GM12891 (cell line): Measurements from ENCODE around the gene KCTD16.

Experiments used
- DNase-seq: peaks from one replicate; pipeline ENCODE4 v3.0.0; 2011; ENCODE audit warnings: low spot score; ENCODE audit not compliant: insufficient read length
- FAIRE-seq: peaks from 2 replicates; lab custom pipeline; 2011; peaks lifted over from hg19 to GRCh38; lab: Jason Lieb, UNC
- PAX5 ChIP-seq: IDR thresholded peaks from 2 replicates; pipeline ENCODE4 v1.6.1; 2011; ENCODE audit warnings: low read length, moderate library complexity, mild to moderate bottlenecking; ENCODE audit not compliant: insufficient read depth, severe bottlenecking
- POLR2A ChIP-seq: IDR thresholded peaks from 2 replicates; pipeline ENCODE4 v1.6.1; 2011; ENCODE audit warnings: low read depth, low read length, control low read depth
- POLR2AphosphoS5 ChIP-seq: IDR thresholded peaks from 2 replicates; pipeline ENCODE4 v1.6.1; 2011; ENCODE audit warnings: low read depth, low read length, control low read depth
- POU2F2 ChIP-seq: IDR thresholded peaks from 2 replicates; pipeline ENCODE4 v1.6.1; 2011; ENCODE audit warnings: low read depth, mild to moderate bottlenecking, control low read depth, low read length, moderate library complexity
- SPI1 ChIP-seq: IDR thresholded peaks from 2 replicates; pipeline ENCODE4 v1.6.1; 2011; ENCODE audit warnings: low read depth, low read length, control low read depth
- TAF1 ChIP-seq: IDR thresholded peaks from 2 replicates; pipeline ENCODE4 v1.6.1; 2011; ENCODE audit warnings: low read depth, low read length, control low read depth

KCTD16 gene

DNA sequence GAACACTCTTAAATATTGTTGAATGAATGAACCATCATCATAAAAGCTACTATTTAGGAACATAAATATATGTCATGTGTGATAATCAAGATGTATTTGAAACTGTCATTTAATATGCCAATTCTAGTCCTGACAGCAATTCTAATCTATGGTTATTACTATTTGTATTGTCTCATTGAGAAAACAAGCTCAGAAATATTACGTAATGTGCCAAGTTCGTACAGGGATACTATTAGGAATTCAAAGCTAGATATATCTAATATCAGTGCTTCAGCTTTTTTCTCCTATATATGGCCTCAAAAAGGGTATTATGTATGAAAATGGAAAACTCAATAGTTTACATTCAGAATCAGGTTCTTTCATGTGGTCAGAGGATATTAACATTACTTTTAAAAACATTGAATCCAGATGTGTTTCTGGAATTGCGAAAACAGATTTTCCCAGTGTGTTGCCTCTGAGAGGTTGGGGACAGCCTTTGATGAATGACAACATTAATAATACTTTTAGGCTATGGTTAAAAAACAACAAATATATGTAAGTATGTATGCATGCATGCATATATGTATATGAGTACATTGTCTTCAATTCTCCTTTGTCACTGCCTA lies 95.1 kb downstream of the KCTD16 start:
- DNase-seq (no peak), FAIRE-seq (no peak)
- no peak for TF ChIP-seq SPI1
- TF ChIP-seq POLR2AphosphoS5: no peak
- no peak for TF ChIP-seq PAX5
- TF ChIP-seq POU2F2: no peak
- TF ChIP-seq TAF1: no peak
- TF ChIP-seq POLR2A: no peak

DNA sequence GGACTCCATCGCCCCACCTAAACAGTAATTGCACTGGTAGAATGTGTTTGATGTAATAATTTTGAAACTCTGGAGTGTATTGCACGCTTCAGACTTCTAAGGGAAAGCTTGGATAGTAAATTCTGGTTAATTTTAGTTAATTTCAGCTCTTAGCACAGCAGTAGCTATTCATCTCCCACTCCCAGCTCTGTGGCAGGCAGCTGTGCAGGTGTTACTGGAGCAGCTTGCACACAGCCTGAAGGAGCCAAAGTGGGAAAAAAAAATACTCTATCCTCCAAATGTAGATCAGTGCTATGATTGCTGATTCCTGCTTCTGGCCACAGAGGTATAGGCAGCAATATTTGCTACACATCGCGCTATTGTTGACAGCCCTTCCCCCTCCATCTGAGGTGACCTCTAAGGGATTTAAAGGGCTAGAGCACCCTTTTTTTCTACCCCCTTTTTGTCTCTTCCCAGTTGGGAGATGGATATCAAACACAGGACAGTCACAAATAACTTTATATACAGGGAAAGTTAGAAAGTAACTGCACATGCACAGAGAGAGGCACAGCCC lies 97.4 kb downstream of the KCTD16 start:
- TF ChIP-seq POLR2AphosphoS5 (no peak), PAX5 (no peak), POU2F2 (no peak), POLR2A (no peak), TAF1 (no peak), SPI1 (no peak)
- FAIRE-seq (no peak), DNase-seq (no peak)

DNA sequence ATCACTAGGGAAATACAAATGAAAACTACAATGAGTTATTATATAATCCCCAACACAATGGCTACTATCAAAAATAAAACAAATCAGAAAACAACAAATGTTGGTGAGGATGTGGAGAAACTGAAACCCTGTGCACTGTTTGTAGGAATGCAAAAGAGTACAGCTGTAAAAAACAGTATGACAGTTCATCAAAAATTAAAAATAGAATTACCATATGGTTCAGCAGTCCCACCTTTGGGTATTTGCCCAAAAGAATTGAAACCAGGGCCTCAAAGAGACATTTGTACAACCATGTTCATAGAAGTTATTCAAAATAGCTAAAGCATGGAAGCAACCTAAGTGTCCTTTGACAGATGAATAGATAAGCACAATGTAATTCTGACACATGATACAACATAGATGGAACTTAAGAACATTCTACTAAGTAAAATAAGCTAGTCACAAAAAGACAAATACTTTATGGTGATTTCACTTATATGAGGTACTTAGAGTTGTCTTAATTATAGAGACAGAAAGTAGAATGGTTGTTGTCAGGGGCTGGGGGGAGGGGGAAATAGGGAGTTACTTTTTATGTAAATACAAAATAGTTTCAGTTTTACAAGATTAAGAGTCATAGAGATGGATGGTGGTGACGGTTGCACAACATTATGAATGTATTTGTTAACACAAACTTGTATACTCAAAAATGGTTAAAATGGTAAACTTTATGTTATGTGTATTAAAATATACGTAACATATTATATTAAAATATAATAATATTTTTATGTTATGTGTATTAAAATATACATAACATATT lies 102.8 kb downstream of the KCTD16 start:
- no peak for FAIRE-seq
- TF ChIP-seq POLR2AphosphoS5: no peak
- TF ChIP-seq POLR2A: no peak
- TF ChIP-seq SPI1: no peak
- TF ChIP-seq POU2F2: no peak
- TF ChIP-seq TAF1: no peak
- no peak for TF ChIP-seq PAX5
- no peak for DNase-seq

DNA sequence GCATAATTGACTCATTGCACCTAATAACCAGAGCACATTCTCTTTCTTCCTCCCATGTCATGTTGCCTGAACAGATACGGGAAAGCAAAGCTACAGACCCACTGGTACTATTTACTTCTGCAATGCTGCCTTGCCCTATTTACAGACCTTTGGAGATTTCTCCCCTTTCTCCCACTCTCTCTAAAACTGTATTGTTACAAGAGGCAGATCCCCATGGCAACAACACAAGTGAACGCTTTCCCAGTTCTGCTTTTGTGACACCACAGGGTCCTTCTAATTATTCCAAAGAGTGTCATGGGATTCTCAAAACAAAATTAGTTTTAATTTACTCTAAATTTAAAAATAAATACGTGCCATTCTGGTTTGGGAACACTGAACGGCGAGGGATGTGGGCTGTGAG lies 104.7 kb downstream of the KCTD16 start:
- FAIRE-seq (no peak), DNase-seq (no peak)
- peak; percentile 74 for TF ChIP-seq SPI1
- no peak for TF ChIP-seq POLR2AphosphoS5
- no peak for TF ChIP-seq TAF1

DNA sequence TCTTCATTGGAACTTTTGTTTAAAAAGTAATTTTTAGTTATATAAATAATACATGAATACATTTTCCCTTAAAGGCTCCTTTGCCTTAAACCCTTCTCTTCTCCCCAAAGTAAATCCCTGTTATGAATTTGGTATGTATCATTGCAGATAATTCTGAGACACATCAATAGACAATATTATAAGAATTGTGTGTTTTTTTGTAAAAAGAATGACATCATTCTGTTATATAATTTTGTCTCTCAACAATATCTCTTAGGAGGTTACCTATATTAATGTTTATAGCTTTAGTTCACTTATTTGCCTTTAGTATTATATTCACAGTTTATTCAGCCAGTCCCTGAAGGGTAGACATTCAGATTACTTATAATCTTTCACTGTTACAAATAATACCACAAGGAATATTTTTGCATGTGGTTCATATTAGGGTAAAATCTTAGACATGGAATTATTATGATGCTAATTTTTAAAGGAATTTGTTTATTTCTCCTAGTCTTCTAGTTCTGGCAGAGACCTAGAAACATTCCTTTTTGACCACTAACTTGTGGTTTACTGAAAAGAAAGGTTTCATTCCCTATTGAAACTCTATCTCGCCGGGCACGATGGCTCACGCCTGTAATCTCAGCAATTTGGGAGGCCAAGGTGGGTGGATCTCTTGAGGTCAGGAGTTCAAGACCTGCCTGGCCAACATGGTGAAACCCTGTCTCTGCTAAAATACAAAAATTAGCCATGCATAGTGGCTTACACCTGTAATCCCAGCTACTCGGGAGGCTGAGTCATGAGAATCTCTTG lies 105.6 kb downstream of the KCTD16 start:
- DNase-seq: no peak
- TF ChIP-seq POLR2A: no peak
- TF ChIP-seq PAX5: no peak
- TF ChIP-seq POLR2AphosphoS5: no peak
- no peak for TF ChIP-seq POU2F2
- TF ChIP-seq TAF1: no peak
- TF ChIP-seq SPI1: no peak
- FAIRE-seq: no peak

DNA sequence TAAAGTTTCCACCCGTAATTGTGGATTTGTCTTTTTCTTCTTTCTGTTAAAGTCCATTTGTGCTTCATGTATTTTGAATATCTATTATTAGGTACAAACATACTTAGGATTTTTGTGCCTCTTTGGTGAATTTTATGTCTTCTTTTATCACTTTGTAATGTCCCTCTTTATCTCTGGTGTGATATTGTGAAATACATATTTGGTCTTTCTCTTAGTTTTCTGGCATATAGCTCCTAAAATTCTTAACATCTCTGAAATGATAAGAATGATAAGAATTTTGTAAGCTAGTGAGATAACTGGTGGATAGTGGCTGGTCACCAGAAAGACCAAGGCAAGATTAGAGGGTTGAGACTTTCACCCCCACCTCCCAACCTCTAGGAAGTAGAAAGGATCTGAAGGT lies 111.1 kb downstream of the KCTD16 start:
- FAIRE-seq (no peak), DNase-seq (no peak)
- TF ChIP-seq TAF1 (no peak), SPI1 (no peak), POU2F2 (no peak), POLR2AphosphoS5 (no peak), PAX5 (no peak), POLR2A (no peak)

DNA sequence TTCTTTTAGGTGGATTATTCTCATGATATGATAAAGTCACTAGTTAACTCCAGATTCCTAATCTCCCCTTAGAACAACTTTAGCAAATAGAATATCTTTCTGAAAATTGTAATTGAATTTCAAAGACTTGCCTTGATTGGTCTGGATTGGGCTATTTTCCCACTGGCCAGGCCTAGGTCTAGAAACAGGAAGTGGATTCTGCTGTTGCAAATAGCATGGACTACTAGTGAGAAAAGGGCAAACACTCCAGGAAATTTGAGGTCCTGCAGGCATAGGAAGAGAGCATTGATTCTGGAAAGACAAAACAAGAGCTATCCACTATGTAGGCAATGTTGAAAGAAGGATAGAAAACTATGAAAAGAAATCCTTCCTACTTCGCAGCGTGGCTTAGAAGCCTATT lies 113.4 kb downstream of the KCTD16 start:
- DNase-seq (no peak), FAIRE-seq (no peak)
- TF ChIP-seq POLR2AphosphoS5 (no peak), SPI1 (peak; percentile 46; the same call in 1 of the 2 replicates), POLR2A (no peak), POU2F2 (no peak), PAX5 (no peak), TAF1 (no peak)

DNA sequence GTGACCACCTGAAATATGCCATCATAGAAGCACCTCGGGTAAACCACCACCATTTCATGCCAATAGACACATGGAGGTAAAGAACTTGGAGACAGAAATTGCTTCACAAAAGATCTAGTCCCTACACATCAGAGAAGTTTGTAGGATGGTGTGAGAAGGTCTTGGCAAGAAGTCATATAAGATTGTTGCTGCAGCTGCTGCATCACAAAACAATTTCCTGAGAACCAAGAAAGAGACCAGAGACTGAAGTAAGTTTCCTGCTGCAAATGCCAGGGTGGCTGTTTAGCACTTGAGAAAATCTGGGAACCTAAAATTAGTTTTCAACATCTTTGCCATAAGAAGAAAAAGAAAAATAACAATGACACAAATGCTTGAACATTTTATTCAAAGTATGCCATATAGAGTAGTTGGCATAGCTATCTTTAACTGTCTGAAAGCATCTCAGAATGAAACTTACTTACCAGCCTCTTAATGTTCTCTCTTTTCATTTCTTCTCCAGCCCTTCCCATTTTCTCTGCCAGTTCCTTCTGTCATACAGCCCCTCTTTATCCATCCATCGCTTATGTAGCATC lies 114.3 kb downstream of the KCTD16 start:
- no peak for TF ChIP-seq POLR2AphosphoS5
- no peak for TF ChIP-seq POU2F2
- no peak for TF ChIP-seq PAX5
- TF ChIP-seq SPI1: no peak
- no peak for TF ChIP-seq TAF1
- TF ChIP-seq POLR2A: no peak
- no peak for FAIRE-seq
- DNase-seq: no peak

DNA sequence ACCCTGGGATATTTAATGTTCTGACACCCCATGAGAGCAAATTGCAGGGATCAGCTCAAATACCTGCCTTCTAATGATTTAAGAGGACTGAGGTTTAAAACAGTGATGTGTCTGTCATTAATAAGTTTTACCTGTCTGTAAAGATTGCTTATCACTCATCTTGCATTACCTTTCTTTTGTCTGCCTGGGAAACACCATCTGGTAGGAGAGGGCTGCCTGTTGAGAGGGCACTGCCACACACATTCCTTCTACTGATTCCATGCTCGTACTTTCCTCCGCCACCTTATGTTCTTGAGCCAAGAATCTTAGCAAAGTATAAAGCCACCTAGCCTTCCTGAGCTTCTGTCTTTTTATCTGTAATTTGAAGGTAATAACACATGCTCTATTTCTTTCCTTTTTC lies 118.6 kb downstream of the KCTD16 start:
- TF ChIP-seq TAF1: no peak
- no peak for TF ChIP-seq PAX5
- no peak for TF ChIP-seq POLR2A
- no peak for TF ChIP-seq POU2F2
- FAIRE-seq (no peak), DNase-seq (no peak)
